PC-9 (cell line): ENCODE results near the gene TTC7B.

Experiments used
- EZH2 ChIP-seq: fragments of 200-600 bp; sonication (generic); IDR thresholded peaks from 2 replicates; pipeline ENCODE4 v1.8.0; 2017; ENCODE audit warnings: antibody characterized with exemption, low read depth
- TF ChIP-seq, protein P1 (sequence below): fragments of 200-600 bp; sonication (generic); conservative IDR thresholded peaks from 2 replicates; pipeline ENCODE4 v1.6.1; 2017; ENCODE audit warnings: mixed run types, antibody characterized with exemption, mild to moderate bottlenecking, moderate library complexity

DNA sequence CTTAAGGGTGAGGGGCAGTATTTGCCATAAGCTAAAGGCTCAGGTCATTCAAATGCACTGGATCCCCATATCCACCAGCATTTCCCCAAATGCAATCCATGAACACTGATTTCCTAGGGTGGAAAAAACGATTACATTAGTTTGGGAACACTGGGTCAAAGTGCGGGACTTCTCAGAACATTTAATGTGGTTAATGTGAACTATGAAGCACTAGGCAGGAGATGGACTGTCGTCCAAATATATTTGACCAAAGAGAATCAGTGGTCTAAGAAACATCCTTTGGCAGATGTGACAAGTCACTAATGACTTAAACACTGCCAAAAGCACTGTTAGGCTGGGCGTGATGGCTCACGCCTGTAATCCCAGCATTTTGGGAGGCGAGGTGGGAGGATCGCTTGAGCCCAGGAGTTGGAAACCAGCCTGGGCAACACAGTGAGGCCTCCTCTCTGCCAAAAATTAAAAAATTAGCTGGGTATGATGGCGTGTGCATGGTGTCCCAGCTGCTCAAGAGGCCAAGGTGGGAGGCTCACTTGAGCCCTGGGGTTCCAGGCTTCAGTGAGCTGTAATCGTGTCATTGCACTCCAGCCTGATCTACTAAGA lies 214.0 kb downstream of the TTC7B start:
- TF ChIP-seq, protein P1, sequence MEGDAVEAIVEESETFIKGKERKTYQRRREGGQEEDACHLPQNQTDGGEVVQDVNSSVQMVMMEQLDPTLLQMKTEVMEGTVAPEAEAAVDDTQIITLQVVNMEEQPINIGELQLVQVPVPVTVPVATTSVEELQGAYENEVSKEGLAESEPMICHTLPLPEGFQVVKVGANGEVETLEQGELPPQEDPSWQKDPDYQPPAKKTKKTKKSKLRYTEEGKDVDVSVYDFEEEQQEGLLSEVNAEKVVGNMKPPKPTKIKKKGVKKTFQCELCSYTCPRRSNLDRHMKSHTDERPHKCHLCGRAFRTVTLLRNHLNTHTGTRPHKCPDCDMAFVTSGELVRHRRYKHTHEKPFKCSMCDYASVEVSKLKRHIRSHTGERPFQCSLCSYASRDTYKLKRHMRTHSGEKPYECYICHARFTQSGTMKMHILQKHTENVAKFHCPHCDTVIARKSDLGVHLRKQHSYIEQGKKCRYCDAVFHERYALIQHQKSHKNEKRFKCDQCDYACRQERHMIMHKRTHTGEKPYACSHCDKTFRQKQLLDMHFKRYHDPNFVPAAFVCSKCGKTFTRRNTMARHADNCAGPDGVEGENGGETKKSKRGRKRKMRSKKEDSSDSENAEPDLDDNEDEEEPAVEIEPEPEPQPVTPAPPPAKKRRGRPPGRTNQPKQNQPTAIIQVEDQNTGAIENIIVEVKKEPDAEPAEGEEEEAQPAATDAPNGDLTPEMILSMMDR = no peak
- TF ChIP-seq EZH2 = no peak
